Erythroblast (primary cell): Measurements from ENCODE around the gene DISP2.

Experiments
- DNase-seq, 2 experiments: peaks; one replicate each; lab custom pipeline; 2025; lab: John Stamatoyannopoulos, UW
- GATA1 ChIP-seq: IDR thresholded peaks from 2 replicates; pipeline ENCODE4 v1.6.1; 2011; ENCODE audit warnings: low read depth, mild to moderate bottlenecking, control low read depth, low read length, moderate library complexity
- POLR2A ChIP-seq: IDR thresholded peaks from 2 replicates; pipeline ENCODE4 v1.6.1; 2011; ENCODE audit warnings: mild to moderate bottlenecking, low read length

The DISP2 gene

DNA sequence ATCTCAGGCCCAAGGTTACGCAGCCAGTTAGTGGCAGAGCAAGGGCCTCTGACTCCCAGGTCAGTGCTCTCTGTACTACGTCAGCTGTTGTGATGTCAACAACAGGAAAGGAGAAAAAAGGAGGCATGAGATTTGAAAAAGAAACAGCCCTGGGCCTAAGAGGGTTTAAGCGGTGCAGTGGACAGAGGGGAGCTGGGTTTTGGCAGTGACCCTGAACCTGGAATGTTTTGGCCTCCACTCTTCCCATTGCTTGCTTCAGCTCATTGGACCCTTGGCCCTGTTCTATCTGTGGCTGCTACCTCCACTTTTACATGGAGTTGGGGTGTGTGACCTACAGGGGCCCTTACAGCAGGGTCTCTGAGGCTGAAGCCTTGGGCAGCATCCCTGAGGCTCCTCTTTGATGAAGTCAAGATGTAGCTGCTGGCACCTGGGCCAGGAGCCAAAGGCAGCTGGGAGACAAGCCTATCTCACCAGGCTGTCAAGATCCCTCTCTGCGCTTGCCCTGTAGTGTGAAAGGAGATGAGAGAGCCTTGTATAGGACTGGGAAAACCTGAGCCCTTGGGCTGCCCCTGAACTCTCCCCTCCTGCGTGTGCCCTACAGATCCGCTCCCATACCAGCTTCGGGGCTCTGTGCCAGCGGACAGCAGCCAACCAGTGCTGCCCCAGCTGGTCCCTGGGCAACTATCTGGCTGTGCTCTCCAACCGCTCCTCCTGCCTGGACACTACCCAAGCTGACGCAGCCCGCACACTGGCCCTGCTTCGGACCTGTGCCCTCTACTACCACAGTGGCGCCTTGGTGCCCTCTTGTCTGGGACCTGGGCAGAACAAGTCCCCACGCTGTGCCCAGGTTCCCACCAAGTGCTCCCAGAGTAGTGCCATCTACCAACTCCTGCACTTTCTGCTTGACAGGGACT, 8.7 kb downstream of the DISP2 start:
- no peak for TF ChIP-seq GATA1
- DNase-seq, result no peak

DNA sequence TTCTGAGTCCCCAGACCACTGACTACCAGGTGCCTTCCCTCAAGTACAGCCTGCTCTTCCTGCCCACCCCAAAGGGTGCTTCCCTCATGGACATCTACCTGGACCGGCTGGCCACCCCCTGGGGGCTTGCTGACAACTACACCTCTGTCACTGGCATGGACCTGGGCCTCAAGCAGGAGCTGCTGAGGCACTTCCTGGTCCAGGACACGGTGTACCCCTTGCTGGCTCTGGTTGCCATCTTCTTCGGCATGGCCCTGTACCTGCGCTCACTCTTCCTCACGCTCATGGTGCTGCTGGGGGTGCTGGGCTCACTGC, 9.3 kb downstream of the DISP2 start:
- DNase-seq, result no peak
- TF ChIP-seq GATA1 (no peak), POLR2A (no peak)

DNA sequence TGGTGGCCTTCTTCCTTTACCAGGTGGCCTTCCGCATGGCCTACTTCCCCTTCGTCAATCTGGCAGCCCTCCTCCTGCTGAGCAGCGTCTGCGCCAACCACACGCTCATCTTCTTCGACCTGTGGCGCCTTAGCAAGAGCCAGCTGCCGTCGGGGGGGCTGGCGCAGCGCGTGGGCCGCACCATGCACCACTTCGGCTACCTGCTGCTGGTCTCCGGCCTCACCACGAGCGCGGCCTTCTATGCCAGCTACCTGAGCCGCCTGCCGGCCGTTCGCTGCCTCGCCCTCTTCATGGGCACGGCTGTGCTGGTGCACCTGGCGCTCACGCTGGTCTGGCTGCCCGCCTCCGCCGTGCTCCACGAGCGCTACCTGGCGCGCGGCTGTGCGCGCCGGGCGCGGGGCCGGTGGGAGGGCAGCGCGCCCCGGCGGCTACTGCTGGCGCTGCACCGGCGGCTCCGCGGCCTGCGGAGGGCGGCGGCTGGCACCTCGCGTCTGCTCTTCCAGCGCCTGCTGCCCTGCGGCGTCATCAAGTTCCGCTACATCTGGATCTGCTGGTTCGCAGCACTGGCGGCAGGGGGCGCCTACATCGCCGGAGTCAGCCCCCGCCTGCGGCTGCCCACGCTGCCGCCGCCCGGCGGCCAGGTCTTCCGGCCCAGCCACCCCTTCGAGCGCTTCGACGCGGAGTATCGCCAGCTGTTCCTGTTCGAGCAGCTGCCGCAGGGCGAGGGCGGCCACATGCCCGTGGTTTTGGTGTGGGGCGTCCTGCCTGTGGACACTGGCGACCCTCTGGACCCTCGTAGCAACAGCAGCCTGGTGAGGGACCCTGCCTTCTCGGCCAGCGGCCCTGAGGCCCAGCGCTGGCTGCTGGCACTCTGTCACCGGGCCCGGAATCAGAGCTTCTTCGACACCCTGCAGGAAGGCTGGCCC, 9.9 kb downstream of the DISP2 start:
- peak; percentile 93 to 94 for DNase-seq
- no peak for TF ChIP-seq GATA1
- TF ChIP-seq POLR2A, result no peak

DNA sequence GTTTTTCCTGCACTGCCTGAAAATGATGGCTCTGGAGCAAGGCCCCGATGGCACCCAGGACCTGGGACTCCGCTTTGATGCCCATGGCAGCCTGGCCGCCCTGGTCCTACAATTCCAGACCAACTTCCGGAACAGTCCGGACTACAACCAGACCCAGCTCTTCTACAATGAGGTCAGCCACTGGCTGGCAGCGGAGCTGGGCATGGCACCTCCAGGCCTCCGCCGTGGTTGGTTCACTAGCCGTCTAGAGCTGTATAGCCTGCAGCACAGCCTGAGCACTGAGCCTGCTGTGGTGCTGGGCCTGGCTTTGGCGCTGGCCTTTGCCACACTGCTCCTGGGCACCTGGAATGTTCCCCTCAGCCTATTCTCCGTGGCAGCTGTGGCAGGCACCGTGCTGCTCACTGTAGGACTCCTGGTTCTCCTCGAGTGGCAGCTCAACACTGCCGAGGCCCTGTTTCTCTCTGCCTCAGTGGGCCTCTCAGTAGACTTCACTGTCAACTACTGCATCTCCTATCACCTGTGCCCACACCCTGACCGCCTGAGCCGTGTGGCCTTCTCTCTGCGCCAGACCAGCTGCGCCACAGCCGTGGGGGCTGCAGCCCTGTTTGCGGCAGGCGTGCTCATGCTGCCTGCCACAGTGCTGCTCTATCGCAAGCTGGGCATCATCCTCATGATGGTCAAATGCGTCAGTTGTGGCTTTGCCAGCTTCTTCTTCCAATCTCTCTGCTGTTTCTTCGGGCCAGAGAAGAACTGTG, 10.9 kb downstream of the DISP2 start:
- TF ChIP-seq POLR2A (no peak), GATA1 (no peak)
- DNase-seq, result no peak

DNA sequence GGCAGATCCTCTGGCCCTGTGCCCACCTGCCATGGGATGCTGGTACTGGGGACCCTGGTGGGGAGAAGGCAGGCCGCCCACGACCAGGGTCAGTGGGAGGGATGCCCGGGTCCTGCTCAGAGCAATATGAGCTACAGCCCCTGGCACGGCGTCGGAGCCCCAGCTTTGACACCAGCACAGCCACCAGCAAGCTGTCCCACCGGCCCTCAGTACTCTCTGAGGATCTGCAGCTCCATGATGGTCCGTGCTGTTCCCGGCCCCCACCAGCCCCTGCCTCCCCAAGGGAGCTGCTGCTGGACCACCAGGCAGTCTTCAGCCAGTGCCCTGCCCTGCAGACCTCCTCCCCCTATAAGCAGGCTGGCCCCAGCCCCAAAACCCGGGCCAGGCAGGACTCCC, 11.5 kb downstream of the DISP2 start:
- DNase-seq, result no peak
- TF ChIP-seq POLR2A (no peak), GATA1 (no peak)

GRCh38 chr15:40369971-40370370, 12.0 kb downstream of the DISP2 start:
- no peak for DNase-seq
- TF ChIP-seq POLR2A (no peak), GATA1 (no peak)

- DNase-seq, result no peak
- TF ChIP-seq GATA1 (no peak), POLR2A (no peak)
Observed at GRCh38 chr15:40372981-40373380, 15.0 kb downstream of the DISP2 start.

DNA sequence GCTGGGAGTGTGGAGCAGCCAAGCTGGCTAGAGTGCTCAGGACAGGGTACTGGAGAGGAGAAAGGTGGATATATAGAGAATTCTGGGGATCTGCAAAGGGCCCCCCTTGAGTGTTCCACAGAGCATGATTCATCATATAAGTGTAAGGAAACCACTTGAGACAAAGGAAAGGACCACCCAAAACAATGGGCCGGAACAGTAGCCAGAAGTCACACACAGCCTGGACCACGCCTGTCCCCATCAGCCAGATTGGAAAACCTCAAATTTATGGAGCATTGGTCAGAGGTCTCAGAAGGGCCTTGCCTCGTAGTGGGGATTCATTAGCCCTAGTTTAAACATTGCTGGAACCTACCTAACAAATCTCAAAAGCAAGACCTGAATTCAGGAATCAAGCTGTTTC, 19.6 kb downstream of the DISP2 start:
- DNase-seq, result no peak
- TF ChIP-seq GATA1, result no peak
- TF ChIP-seq POLR2A, result no peak

GRCh38 chr15:40379374-40379773, 21.4 kb downstream of the DISP2 start:
- no peak for TF ChIP-seq GATA1
- TF ChIP-seq POLR2A, result no peak
- peak; percentile 15 to 45 for DNase-seq

DNA sequence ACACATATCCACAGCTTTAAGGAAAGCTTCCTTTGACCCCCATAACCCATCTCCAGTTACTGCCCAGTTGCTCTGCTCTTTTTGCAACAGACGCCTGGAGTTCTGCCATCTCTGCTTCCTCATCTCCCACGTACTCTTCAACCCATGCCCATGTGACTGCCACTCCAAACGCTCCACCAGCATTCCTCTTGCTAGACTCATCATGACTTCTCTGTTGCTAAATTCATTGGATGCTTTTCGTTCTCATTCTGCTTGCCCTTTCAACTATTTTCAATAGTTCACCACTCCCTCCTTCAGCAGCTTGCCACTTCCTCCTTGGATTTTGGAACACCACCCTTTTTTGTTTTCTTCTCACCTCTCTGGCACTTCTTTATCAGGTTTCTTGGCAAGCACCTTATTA, 21.8 kb downstream of the DISP2 start:
- no peak for TF ChIP-seq GATA1
- TF ChIP-seq POLR2A, result no peak
- DNase-seq, result no peak

DNA sequence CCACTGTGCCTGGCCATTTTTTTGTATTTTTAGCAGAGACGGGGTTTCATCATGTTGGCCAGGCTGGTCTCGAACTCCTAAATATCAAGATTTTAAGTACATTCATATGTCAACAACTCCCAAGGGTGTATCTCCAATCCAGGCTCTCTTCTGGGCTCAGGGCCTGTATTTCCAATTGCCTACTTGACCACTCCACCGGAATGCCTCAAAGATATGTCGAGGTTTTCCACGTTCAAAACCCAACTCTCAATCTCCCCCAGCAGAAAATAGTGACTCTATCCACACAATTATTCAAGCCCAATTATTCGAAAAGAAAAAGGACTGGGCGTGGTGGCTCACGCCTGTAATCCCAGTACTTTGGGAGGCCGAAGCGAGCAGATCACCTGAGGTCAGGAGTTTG, 22.6 kb downstream of the DISP2 start:
- no peak for TF ChIP-seq GATA1
- TF ChIP-seq POLR2A, result no peak
- no peak for DNase-seq

DNA sequence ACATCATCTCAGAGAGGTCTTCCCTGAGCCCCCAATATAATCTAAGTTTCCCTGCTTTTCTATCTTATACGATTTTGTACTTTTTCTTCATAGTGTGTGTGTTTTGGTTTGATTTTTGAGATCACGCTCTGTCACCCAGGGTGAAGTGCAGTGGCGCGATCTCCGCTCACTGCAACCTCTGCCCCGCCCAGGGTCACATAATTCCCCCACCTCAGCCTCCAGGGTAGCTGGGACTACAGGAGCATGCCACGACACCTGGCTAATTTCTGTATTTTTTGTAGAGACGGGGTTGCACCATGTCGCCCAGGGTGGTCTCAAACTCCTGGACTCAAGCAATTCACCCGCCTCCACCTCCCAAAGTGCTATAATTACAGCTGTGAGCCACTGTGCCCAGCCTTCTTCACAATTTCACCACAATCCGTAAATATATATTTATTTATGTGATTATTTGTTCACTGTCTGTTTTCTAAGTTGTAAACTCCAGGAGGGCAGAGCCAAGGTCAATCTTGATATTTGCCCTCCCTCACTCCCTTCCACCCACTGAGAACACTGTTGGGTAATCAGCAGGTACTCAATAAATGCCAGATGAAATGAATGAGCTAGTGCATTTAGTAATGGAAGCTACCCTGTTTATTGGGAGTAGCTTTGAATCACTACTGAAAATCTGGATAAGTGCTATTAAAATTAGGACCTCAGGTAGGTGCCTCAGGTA, 24.0 kb downstream of the DISP2 start:
- no peak for DNase-seq
- TF ChIP-seq GATA1, result no peak
- TF ChIP-seq POLR2A, result no peak

- TF ChIP-seq POLR2A, result peak; percentile 78
- no peak for TF ChIP-seq GATA1
- DNase-seq, result peak; percentile 95 to 96
Observed at GRCh38 chr15:40382580-40383456, 24.8 kb downstream of the DISP2 start, which contains the start of gene KNSTRN. TSS of gene KNSTRN (plus strand) at chr15:40382721. CDS start at chr15:40382836, 115 bp downstream.
